Caki2 (cell line): ENCODE measurements around the gene NINJ1. TPM values are rescaled to one million over a fixed set of nuclear protein-coding genes. Genes with fewer than 3 reads are reported as not detected.
"Not testable (repeated sequence)": the region's sequence is repeated elsewhere in the genome, so short reads cannot be mapped to it uniquely, and the experiment has no call there.

Experiments
- DNase-seq: peaks from one replicate; pipeline ENCODE4 v3.0.0-alpha.2; 2015; ENCODE audit warnings: low read depth
- in situ Hi-C: cut with HindIII; loops from 2 replicates; pipeline ENCODE4 v1.10.0; 2016; ENCODE audit warnings: low sequenced_read_pairs, low pct_unique_long_range_greater_than_20kb, mixed read lengths
- total RNA-seq: library from RNA; depleted of rRNA; stranded (reverse); fragments of >200 nt; shearing (Covaris generic); gene quantifications from 2 replicates; pipeline ENCODE4 v1.2.3, GENCODE V29; 2014; ENCODE audit warnings: low replicate concordance

Gene NINJ1
- total RNA-seq, 1 experiment from 2014 or later: 53.5 TPM

GRCh38 chr9:93112116-93112863 is 21.8 kb downstream of the NINJ1 start:
- no peak for DNase-seq
- in situ Hi-C loops: no loop called here

DNA sequence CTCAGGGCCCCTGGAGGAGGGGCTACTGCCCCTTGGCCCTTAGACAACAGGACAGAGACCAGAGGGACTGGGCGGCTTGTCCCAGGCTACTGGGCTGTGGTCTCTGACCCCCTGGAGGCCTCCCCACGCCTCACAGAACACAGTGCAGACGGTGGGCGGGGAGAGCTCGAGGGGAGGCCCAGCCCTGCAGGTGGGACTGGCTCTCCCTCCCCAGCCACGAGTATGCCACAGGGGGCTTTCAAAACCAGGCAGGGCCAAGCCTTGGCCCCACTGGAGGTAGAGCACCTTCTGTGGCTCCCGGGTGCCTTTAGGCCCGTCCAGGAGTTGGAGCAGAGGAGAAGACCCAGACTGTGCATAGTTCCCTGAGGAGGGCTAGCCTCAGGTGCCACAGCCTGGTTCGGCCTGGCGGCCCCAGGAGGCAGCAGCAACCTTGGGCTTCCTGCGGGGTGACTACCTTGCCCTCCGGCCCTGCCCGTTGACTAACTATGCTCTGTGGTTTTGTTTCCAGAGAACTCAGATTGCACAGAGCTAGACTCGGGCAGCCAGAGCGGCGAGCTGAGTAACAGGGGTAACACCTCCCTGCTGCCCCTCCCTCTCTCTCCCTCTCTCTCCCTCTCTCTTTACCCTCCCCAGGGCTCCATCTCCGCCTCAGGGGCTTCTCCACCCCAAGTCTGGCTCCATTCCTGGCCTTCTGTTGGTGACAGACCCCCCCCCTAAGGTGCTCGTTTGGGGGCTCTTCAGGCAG is 22.5 kb downstream of the NINJ1 start:
- DNase-seq: no peak

DNA sequence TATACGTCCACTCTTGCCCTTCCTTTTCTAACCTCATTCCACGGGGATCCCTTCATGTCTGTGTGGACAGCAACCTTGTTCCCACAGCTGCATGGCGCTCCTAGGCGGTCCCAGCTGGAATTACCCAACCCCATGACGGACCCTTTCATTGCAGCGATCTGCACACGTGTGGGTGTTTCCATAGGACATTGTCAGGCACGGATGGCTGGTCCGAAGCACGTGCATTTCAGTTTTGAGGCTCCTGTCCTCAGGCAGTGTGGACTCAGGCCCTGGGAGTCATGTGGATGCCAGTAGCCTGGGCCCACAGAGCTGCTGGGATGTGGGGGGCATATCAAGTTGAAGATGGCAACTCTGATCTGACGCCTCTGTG is 23.1 kb downstream of the NINJ1 start:
- DNase-seq: no peak
- in situ Hi-C loops: no loop called here

More for the DNA sequence above, 22.5 kb downstream of the NINJ1 start:
- in situ Hi-C loops: no loop called here

- no peak for DNase-seq
- in situ Hi-C loops: no loop called here
Observed at GRCh38 chr9:93110311-93110855, 23.7 kb downstream of the NINJ1 start.

DNA sequence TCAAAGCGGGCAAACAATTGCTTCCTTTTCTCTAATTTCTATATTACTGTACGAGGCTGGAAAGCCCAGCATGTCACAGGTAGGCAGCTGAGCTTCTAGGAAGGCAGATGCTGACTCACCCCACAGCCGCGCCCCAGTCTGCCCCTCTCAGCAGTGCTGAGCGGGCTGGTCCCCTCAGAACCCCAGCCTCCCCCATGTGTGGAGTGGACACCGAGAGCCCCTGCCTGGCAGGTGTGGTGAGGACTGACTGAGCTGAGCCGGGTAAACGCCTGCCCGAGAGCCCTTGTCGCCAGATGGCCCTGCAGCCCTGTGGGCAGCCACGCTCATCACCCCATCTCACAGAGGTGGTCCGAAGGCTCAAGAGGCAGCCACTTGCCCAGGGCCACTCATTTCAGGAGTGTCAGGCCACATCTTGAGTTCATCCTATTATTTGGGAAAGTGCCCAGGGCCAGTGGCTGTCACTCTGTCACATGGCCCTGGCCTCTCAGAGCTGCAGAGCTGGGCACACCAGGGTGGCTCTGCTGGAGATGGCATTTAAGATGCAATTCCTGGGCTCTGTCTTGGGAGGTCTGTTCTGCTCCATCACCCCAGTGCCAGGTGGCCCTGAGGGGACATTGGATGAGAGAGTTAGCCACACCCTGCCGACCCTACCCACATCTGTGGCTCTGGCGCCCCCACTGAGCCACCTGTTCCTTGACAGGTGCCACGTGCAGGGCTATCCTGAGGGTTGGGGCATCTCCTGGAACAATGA is 25.6 kb downstream of the NINJ1 start:
- in situ Hi-C loops: no loop called here
- DNase-seq: no peak

DNA sequence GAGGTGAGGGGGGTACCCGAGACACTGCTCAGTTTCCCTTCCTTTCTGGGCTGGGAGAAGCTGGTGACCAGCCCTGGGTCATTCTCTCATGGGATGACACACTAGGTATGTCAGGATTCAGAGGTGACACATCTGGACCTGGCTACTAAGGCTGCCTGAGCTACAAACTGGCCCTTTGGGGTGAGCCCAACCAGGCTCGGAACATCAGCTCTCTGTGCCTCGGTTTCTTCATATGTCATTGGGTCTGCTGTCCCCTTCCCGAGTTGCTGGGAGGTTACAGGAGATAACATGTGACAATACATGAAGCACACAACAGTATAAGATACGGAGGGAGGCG is 26.3 kb downstream of the NINJ1 start:
- in situ Hi-C loops: no loop called here
- DNase-seq: no peak

- DNase-seq: no peak
- in situ Hi-C loops: no loop called here
Observed at GRCh38 chr9:93107151-93107824, 26.8 kb downstream of the NINJ1 start.

DNA sequence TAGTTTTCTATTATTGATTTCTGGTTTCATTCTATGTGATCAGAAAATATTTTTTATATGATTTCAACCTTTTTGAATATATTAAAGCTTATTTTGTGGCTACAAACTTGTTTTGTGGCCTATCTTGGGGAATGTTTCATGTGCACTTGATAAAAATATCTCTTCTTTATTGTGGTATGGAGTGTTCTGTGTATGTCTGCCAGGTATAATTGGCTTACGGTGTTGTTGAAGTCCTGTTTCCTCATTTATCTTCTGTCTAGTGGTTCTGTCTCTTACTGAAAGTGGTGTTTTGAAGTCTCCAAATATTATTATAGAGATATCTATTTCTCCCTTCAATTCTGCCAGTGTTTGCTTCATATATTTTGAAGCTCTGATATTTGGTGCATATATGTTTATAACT is 28.4 kb downstream of the NINJ1 start:
- in situ Hi-C loops: no loop called here

GRCh38 chr9:93101086-93101485 is 33.0 kb downstream of the NINJ1 start:
- DNase-seq, in situ Hi-C loops: not testable (repeated sequence)

More for the DNA sequence above, 28.4 kb downstream of the NINJ1 start:
- DNase-seq: no peak

- in situ Hi-C loops: no loop called here
Observed at GRCh38 chr9:93100276-93100636, 33.8 kb downstream of the NINJ1 start.

DNA sequence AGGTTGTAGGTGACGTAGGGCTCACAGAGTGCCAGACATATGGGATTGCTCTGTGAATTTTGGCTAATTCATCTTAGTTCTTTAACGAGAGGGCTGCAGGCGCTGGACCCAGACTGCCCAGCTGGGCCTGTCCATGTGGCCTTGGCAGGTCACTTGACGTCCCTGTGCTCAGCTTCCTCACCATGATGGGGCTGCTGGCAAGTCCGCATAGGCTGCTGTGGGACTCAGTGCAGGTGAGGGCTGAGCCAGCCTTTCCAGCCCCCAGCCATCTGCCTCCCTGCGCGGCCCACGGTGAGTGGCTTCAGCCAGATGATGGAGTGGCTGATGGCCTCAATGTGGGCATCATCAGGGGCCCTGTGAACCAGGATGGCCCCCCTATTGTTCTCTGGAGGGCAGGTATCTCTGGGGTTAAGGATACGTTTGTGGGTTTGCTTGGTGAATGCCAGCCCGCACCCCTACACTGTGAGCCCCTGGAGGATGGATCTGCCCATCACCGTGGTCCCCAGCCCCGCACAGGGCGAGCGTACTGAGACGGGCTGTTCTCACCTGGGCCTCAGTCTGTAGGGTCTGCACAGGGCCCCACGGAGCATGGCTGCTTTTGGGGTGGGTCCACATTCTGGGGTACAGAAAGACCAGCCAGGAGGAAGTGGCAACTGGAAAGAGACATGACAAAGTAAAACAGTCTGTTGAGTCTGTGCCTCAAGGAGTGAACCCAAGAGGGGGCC is 34.3 kb downstream of the NINJ1 start:
- DNase-seq: no peak
- in situ Hi-C loops: no loop called here

More at GRCh38 chr9:93100276-93100636, 33.8 kb downstream of the NINJ1 start:
- DNase-seq: no peak

- in situ Hi-C loops: no loop called here
- peak; percentile 83 for DNase-seq
Observed at GRCh38 chr9:93098236-93098946, 35.7 kb downstream of the NINJ1 start.

DNA sequence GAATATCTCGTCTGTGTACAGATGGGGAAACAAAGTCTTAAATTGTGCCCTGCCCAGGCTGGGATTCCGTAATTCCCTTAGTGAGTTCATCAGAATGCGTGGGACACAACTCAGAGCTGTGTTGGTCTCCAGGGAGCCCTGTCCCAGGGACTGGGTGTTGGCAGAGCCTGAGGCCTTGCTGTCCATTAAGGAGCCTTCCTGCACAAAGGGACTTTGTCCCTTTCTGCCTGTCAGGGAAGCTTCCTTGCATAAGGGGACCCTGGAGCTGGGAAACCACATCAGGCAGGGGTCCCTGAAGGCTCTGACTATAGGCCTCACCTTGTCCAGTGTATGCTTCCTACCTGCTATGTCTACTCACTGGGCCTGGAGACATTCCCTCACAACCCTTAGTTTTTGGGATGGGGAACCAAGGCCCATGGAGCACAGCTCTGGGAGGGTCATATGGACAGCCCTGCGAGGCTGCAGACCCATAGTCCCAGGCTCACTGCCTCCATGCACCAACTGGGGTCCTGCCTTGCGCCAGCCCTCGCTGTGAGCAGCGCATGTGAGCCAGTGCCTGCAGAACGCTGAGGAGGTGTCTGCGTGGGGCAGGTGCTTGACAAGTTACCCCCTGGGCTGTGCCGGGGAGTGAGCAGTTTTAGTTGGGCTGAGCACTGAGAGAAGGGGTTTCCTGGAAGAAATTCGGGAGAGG is 36.4 kb downstream of the NINJ1 start:
- no peak for DNase-seq
- in situ Hi-C loops: no loop called here

DNA sequence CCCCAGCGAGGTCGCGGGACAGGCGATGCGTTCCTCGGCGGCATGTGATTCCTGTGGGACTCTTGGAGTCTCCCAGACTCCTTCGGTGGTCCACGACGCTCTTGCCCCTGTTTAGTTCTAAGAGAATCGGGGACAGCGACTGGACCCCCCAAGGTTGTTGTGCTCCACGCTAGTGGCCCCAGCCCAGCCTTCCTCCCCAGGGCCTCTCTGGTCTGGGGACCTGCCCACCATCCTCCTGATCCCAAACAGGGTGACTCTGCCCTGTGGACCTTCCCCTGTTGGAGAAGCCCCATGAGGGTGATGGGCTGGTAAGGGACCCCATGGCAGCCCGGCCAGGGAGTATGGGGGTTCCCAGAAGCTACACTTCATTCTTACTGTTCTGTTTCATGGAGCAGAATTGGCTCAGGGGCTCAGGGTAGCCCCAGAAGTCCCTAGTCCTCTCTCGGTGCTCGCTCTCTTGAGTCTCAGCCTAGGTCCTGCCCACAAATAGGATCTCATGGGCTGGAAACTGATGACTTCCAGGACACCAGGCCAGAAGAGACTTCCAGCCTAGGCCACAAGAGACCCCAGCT is 37.2 kb downstream of the NINJ1 start:
- no peak for DNase-seq
- in situ Hi-C loops: no loop called here

- in situ Hi-C loops: no loop called here
- DNase-seq: no peak
Observed at GRCh38 chr9:93096131-93096802, 37.8 kb downstream of the NINJ1 start, which contains the start of gene CARD19. CARD19 (plus strand) TSS chr9:93096217; CDS start chr9:93096346, 129 bp downstream.
